Esophagus squamous epithelium (tissue), 4 donors: ENCODE measurements around the gene SLC29A2.
"Not testable (repeated sequence)": the region's sequence is repeated elsewhere in the genome, so short reads cannot be mapped to it uniquely, and the experiment has no call there.

Experiments
- CTCF ChIP-seq, 6 experiments: fragments of 450-650 bp in 4 of 6; fragments of 200-600 bp in 2 of 6; sonication (generic) in 2 of 6; IDR thresholded peaks; one replicate each; pipeline ENCODE4 v1.5.1; 2016 to 2019; ENCODE audit warnings: antibody characterized with exemption in 6 of 6, mild to moderate bottlenecking in 4 of 6, moderate library complexity in 4 of 6
- POLR2A ChIP-seq, 4 donors: fragments of 450-650 bp; IDR thresholded peaks; one replicate each; pipeline ENCODE4 v1.6.1; 2017; ENCODE audit warnings: antibody characterized with exemption in 4 of 4, mild to moderate bottlenecking in 4 of 4, moderate library complexity in 3 of 4

DNA sequence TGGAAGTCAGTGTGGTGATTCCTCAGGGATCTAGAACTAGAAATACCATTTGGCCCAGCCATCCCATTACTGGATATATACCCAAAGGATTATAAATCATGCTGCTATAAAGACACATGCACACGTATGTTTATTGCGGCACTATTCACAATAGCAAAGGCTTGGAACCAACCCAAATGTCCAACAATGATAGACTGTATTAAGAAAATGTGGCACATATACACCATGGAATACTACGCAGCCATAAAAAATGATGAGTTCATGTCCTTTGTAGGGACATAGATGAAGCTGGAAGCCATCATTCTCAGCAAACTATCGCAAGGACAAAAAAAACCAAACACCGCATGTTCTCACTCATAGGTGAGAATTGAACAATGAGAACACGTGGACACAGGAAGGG, 50.8 kb downstream of the SLC29A2 start:
- TF ChIP-seq CTCF, POLR2A (IDR thresholded peaks at IDR 0.05): not testable (repeated sequence)
